MCF 10A (cell line): ENCODE results near the gene TAL1. TPM values are rescaled to one million over a fixed set of nuclear protein-coding genes. Genes with fewer than 3 reads are reported as not detected.

ENCODE experiments used
- BruUV-seq: library from RNA; stranded (reverse); fragments of 400-500 nt; replicated peaks from 2 replicates; lab custom pipeline; 2021; lab: Mats Ljungman, UMichigan
- CTCF ChIA-PET: fragments of 300-600 bp; sonication (Branson Sonifier 250); formaldehyde crosslinking; extraction: SDS; loops from one replicate; lab custom pipeline; 2021; ENCODE audit warnings: antibody characterized with exemption, inconsistent platforms; lab: Yijun Ruan, JAX
- POLR2A ChIA-PET: fragments of 300-600, 350-650 bp; sonication (Branson Sonifier 250); formaldehyde crosslinking; extraction: SDS; loops from one replicate; lab custom pipeline; 2020; ENCODE audit warnings: antibody characterized with exemption, inconsistent platforms; lab: Yijun Ruan, JAX
- DNase-seq: peaks from one replicate; pipeline ENCODE4 v3.0.0-alpha.2; 2018; ENCODE audit not compliant: unreplicated experiment
- H3K27ac Mint-ChIP-seq: one replicate; pipeline ENCODE4 v1.8.0; 2022; ENCODE audit warnings: mild to moderate bottlenecking, low read depth, mixed read lengths; ENCODE audit not compliant: unreplicated experiment
- H3K27me3 Mint-ChIP-seq: one replicate; pipeline ENCODE4 v1.8.0; 2022; ENCODE audit warnings: mixed read lengths; ENCODE audit not compliant: insufficient read depth, unreplicated experiment
- H3K36me3 Mint-ChIP-seq: one replicate; pipeline ENCODE4 v1.8.0; 2022; ENCODE audit warnings: mild to moderate bottlenecking, moderate library complexity, mixed read lengths; ENCODE audit not compliant: insufficient read depth, unreplicated experiment
- H3K4me1 Mint-ChIP-seq: one replicate; pipeline ENCODE4 v1.8.0; 2022; ENCODE audit warnings: mixed read lengths; ENCODE audit not compliant: insufficient read depth, unreplicated experiment
- H3K4me3 Mint-ChIP-seq: one replicate; pipeline ENCODE4 v1.8.0; 2022; ENCODE audit warnings: mild to moderate bottlenecking, moderate library complexity, mixed read lengths; ENCODE audit not compliant: unreplicated experiment
- H3K9me3 Mint-ChIP-seq: one replicate; pipeline ENCODE4 v1.8.0; 2022; ENCODE audit warnings: mixed read lengths; ENCODE audit not compliant: unreplicated experiment
- CTCF ChIP-seq: fragments of 200-600 bp; IDR thresholded peaks from one replicate; pipeline ENCODE4 v1.8.0; 2022; ENCODE audit warnings: antibody characterized with exemption, mild to moderate bottlenecking; ENCODE audit not compliant: unreplicated experiment
- intact Hi-C: fragments of 100-400 bp; cut with micrococcal nuclease; formaldehyde crosslinking; loops from 2 replicates; pipeline ENCODE4 v1.14.1; 2022
- total RNA-seq: library from RNA; stranded (reverse); gene quantifications from 2 replicates; pipeline ENCODE4 v1.2.3, GENCODE V29; 2022

TAL1 gene
- total RNA-seq, 1 experiment from 2014 or later, result not detected

DNA sequence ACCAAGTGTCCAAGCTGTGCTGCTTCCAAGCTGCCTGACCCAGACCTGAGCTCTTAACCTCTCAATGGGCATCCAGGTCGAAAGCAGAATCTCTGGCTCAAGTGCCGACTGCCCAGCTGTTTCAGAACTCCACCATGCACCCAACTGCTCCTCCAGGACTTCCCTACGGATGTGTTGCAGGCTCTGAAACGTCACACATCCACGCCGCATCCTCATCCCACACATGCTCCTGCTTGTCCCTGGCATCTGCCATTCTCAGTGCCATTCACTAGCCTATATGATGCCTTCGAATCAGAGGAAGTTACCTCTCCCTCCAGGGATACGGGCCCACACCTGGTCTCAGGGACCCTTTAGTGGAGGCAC lies 53.4 kb downstream of the TAL1 start:
- no peak for TF ChIP-seq CTCF
- H3K36me3 Mint-ChIP-seq, result peaks cover 4% of the 10 kb centered on the region
- no peak for DNase-seq
- H3K4me3 Mint-ChIP-seq, result peak overlapping the region; percentile 74
- no peaks in the 10 kb centered on the region for H3K9me3 Mint-ChIP-seq
- peaks cover 59% of the 10 kb centered on the region for H3K4me1 Mint-ChIP-seq
- no TSS peak for BruUV-seq
- H3K27me3 Mint-ChIP-seq, result no peaks in the 10 kb centered on the region
- intact Hi-C loops, result loop anchor here (1.0 to 10.0 kb wide), 7 partner anchors 76 to 549 kb away; no protein-coding TSS in a partner anchor
- POLR2A ChIA-PET, result interaction anchor here (0.5 to 6.4 kb wide), 18 partner anchors 13 to 550 kb away, joined by 3 to 82 read pairs (median 4); partner anchors contain the start of genes CMPK1, FOXD2, PDZK1IP1 and STIL
- CTCF ChIA-PET, result interaction anchor here (0.5 to 8.1 kb wide), 41 partner anchors 9 to 1321 kb away, joined by 3 to 158 read pairs (median 4); partner anchors contain the start of genes CMPK1, PDZK1IP1 and STIL
- H3K27ac Mint-ChIP-seq, result peak overlapping the region; percentile 99

DNA sequence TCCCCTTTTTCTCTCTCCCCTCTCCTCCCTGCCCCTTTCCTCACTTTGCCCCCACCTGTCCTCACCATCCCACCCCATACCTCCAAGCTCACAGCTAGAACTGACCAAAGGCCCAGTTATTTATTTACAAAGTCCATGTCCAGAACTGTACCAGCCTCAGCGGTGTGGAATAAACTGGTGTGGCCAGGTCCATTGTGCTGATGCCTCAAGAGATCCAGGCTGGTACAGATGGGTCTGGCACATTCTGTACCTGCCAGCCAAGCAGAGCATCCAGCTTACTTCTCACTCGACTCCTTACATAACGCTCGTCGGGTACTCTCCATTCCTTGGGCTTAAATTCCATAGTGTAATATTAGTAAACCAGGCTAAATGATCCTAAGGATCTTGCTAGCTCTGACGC lies 54.0 kb downstream of the TAL1 start:
- H3K27ac Mint-ChIP-seq, result no peak overlapping the region
- no peak overlapping the region for H3K4me3 Mint-ChIP-seq
- no peaks in the 10 kb centered on the region for H3K36me3 Mint-ChIP-seq
- ChIA-PET CTCF (interaction anchor here (0.5 to 8.1 kb wide), 21 partner anchors 10 to 700 kb away, joined by 3 to 158 read pairs (median 5); partner anchors contain the start of genes CMPK1 and PDZK1IP1), POLR2A (interaction anchor here (0.5 to 6.4 kb wide), 9 partner anchors 14 to 420 kb away, joined by 3 to 82 read pairs (median 7); partner anchors contain the start of genes CMPK1, FOXD2, PDZK1IP1 and STIL)
- DNase-seq, result no peak
- intact Hi-C loops, result loop anchor here (2.0 to 10.0 kb wide), 4 partner anchors 76 to 549 kb away; no protein-coding TSS in a partner anchor
- no peak for TF ChIP-seq CTCF
- H3K4me1 Mint-ChIP-seq, result peaks cover 59% of the 10 kb centered on the region
- BruUV-seq, result TSS peak; percentile 14
- H3K27me3 Mint-ChIP-seq, result no peaks in the 10 kb centered on the region
- no peaks in the 10 kb centered on the region for H3K9me3 Mint-ChIP-seq

GRCh38 chr1:47175227-47175934 lies 56.6 kb downstream of the TAL1 start:
- peak; percentile 71 for DNase-seq
- ChIA-PET CTCF (interaction anchor here (0.5 to 4.9 kb wide), 49 partner anchors 8 to 793 kb away, joined by 3 to 38 read pairs (median 4); partner anchors contain the start of genes EFCAB14, MKNK1 and PDZK1IP1), POLR2A (interaction anchor here (0.6 to 0.9 kb wide), 3 partner anchors 62 to 553 kb away, joined by 3 read pairs; no protein-coding TSS in a partner anchor)
- BruUV-seq, result no TSS peak
- intact Hi-C loops, result loop anchor here (1.0 to 10.0 kb wide), 4 partner anchors 73 to 552 kb away; no protein-coding TSS in a partner anchor
- Mint-ChIP-seq H3K36me3 (no peaks in the 10 kb centered on the region), H3K4me3 (peak overlapping the region; percentile 58), H3K4me1 (peaks cover 37% of the 10 kb centered on the region), H3K27me3 (no peaks in the 10 kb centered on the region), H3K27ac (peak overlapping the region; percentile 57), H3K9me3 (no peaks in the 10 kb centered on the region)
- peak; percentile 90 for TF ChIP-seq CTCF

DNA sequence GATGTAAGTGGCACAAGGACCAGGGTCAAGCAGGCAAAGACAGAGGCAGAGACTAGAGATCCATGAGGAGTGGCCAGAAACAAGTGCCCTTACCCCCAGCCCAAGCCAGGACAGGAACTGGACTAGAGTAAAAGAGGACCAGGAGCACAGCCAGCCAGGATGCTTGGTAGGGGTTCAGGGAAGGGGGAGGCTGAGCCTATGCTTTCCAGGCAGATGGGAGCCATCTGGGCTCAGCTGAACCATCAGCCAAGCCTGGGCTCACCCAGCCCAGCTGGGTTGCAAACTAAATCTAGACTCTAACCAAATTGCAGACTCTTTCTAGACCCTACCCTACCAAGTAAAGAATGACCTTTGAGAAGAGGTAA lies 57.4 kb downstream of the TAL1 start:
- H3K4me1 Mint-ChIP-seq, result peaks cover 33% of the 10 kb centered on the region
- H3K27me3 Mint-ChIP-seq, result no peaks in the 10 kb centered on the region
- ChIA-PET CTCF (interaction anchor here (0.5 to 4.9 kb wide), 32 partner anchors 9 to 793 kb away, joined by 3 to 38 read pairs (median 4); partner anchors contain the start of genes EFCAB14, MKNK1 and PDZK1IP1), POLR2A (no interaction called here)
- no peaks in the 10 kb centered on the region for H3K9me3 Mint-ChIP-seq
- no peaks in the 10 kb centered on the region for H3K36me3 Mint-ChIP-seq
- no peak overlapping the region for H3K4me3 Mint-ChIP-seq
- DNase-seq, result no peak
- TF ChIP-seq CTCF, result no peak
- BruUV-seq, result no TSS peak
- H3K27ac Mint-ChIP-seq, result no peak overlapping the region
- intact Hi-C loops, result loop anchor here (1.0 to 10.0 kb wide), 4 partner anchors 72 to 553 kb away; no protein-coding TSS in a partner anchor
